MCF 10A (cell line): ENCODE data around the gene TCF4. TPM values are rescaled to one million over a fixed set of nuclear protein-coding genes. Genes with fewer than 3 reads are reported as not detected.

Experiments used
- BruUV-seq: library from RNA; stranded (reverse); fragments of 400-500 nt; replicated peaks from 2 replicates; lab custom pipeline; 2021; lab: Mats Ljungman, UMichigan
- CTCF ChIA-PET: fragments of 300-600 bp; sonication (Branson Sonifier 250); formaldehyde crosslinking; extraction: SDS; loops from one replicate; lab custom pipeline; 2021; ENCODE audit warnings: antibody characterized with exemption, inconsistent platforms; lab: Yijun Ruan, JAX
- POLR2A ChIA-PET: fragments of 300-600, 350-650 bp; sonication (Branson Sonifier 250); formaldehyde crosslinking; extraction: SDS; loops from one replicate; lab custom pipeline; 2020; ENCODE audit warnings: antibody characterized with exemption, inconsistent platforms; lab: Yijun Ruan, JAX
- DNase-seq: peaks from one replicate; pipeline ENCODE4 v3.0.0-alpha.2; 2018; ENCODE audit not compliant: unreplicated experiment
- H3K27ac Mint-ChIP-seq: one replicate; pipeline ENCODE4 v1.8.0; 2022; ENCODE audit warnings: mild to moderate bottlenecking, low read depth, mixed read lengths; ENCODE audit not compliant: unreplicated experiment
- H3K27me3 Mint-ChIP-seq: one replicate; pipeline ENCODE4 v1.8.0; 2022; ENCODE audit warnings: mixed read lengths; ENCODE audit not compliant: insufficient read depth, unreplicated experiment
- H3K36me3 Mint-ChIP-seq: one replicate; pipeline ENCODE4 v1.8.0; 2022; ENCODE audit warnings: mild to moderate bottlenecking, moderate library complexity, mixed read lengths; ENCODE audit not compliant: insufficient read depth, unreplicated experiment
- H3K4me1 Mint-ChIP-seq: one replicate; pipeline ENCODE4 v1.8.0; 2022; ENCODE audit warnings: mixed read lengths; ENCODE audit not compliant: insufficient read depth, unreplicated experiment
- H3K4me3 Mint-ChIP-seq: one replicate; pipeline ENCODE4 v1.8.0; 2022; ENCODE audit warnings: mild to moderate bottlenecking, moderate library complexity, mixed read lengths; ENCODE audit not compliant: unreplicated experiment
- H3K9me3 Mint-ChIP-seq: one replicate; pipeline ENCODE4 v1.8.0; 2022; ENCODE audit warnings: mixed read lengths; ENCODE audit not compliant: unreplicated experiment
- intact Hi-C: fragments of 100-400 bp; cut with micrococcal nuclease; formaldehyde crosslinking; loops from 2 replicates; pipeline ENCODE4 v1.14.1; 2022
- total RNA-seq: library from RNA; stranded (reverse); gene quantifications from 2 replicates; pipeline ENCODE4 v1.2.3, GENCODE V29; 2022
- TF ChIP-seq, protein P1 (sequence below): fragments of 200-600 bp; IDR thresholded peaks from one replicate; pipeline ENCODE4 v1.8.0; 2022; ENCODE audit warnings: antibody characterized with exemption, mild to moderate bottlenecking; ENCODE audit not compliant: unreplicated experiment

TCF4 gene
- total RNA-seq, 1 experiment from 2014 or later: 6.2 TPM

DNA sequence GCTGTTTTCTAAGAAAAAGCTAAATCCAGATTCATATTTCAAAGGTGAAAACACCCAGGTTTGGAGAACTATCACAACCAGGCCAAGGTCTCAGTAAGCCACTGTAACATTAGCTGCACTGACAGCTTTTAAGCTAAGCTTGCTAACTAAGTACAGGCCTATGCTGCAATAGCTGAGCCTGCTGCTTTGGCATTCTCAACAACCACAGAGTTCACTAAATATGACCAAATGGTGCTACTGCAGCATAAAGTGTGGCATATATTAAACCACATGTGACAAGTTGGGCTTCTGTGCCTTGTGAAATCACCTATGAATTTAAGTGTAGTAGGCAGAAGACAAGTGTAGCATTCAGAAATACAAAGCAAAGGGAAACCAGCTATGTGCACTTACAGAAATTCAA lies 206.7 kb downstream of the TCF4 start:
- Mint-ChIP-seq H3K9me3 (peaks cover 9% of the 10 kb centered on the region), H3K4me1 (no peaks in the 10 kb centered on the region), H3K4me3 (no peak overlapping the region), H3K27me3 (no peaks in the 10 kb centered on the region), H3K36me3 (no peaks in the 10 kb centered on the region), H3K27ac (no peak overlapping the region)
- intact Hi-C loops: no loop called here
- BruUV-seq: no TSS peak
- ChIA-PET POLR2A (no interaction called here), CTCF (interaction anchor here (0.7 to 0.8 kb wide), 2 partner anchors 496 to 971 kb away, joined by 3 read pairs; no protein-coding TSS in a partner anchor)
- no peak for DNase-seq
- TF ChIP-seq, protein P1, sequence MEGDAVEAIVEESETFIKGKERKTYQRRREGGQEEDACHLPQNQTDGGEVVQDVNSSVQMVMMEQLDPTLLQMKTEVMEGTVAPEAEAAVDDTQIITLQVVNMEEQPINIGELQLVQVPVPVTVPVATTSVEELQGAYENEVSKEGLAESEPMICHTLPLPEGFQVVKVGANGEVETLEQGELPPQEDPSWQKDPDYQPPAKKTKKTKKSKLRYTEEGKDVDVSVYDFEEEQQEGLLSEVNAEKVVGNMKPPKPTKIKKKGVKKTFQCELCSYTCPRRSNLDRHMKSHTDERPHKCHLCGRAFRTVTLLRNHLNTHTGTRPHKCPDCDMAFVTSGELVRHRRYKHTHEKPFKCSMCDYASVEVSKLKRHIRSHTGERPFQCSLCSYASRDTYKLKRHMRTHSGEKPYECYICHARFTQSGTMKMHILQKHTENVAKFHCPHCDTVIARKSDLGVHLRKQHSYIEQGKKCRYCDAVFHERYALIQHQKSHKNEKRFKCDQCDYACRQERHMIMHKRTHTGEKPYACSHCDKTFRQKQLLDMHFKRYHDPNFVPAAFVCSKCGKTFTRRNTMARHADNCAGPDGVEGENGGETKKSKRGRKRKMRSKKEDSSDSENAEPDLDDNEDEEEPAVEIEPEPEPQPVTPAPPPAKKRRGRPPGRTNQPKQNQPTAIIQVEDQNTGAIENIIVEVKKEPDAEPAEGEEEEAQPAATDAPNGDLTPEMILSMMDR: no peak

DNA sequence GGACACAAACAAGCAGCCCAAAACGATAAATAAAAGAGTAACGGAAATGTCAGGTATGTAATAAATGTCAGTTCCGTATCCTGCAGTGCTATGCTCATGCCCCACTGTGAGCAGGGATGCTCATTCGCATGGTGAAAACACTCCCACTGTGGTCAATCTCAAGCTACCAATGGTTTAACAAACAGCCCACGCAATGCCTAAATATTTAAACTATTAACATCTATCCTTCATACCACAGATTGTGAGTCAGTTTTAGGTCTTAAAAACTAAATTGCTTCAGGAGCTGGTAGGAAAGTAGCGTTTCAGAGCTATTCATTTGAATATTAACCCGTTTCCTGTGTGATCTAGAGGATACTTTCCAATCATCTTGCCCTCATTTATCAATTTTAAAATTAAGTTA lies 207.4 kb downstream of the TCF4 start:
- TF ChIP-seq, protein P1: no peak
- no peaks in the 10 kb centered on the region for H3K27me3 Mint-ChIP-seq
- no peak overlapping the region for H3K4me3 Mint-ChIP-seq
- peaks cover 9% of the 10 kb centered on the region for H3K9me3 Mint-ChIP-seq
- DNase-seq: no peak
- H3K36me3 Mint-ChIP-seq: no peaks in the 10 kb centered on the region
- POLR2A ChIA-PET: no interaction called here
- H3K27ac Mint-ChIP-seq: no peak overlapping the region
- intact Hi-C loops: no loop called here
- CTCF ChIA-PET: interaction anchor here (0.6 to 0.8 kb wide), 2 partner anchors 288 to 497 kb away, joined by 3 read pairs; no protein-coding TSS in a partner anchor
- no TSS peak for BruUV-seq
- no peaks in the 10 kb centered on the region for H3K4me1 Mint-ChIP-seq

DNA sequence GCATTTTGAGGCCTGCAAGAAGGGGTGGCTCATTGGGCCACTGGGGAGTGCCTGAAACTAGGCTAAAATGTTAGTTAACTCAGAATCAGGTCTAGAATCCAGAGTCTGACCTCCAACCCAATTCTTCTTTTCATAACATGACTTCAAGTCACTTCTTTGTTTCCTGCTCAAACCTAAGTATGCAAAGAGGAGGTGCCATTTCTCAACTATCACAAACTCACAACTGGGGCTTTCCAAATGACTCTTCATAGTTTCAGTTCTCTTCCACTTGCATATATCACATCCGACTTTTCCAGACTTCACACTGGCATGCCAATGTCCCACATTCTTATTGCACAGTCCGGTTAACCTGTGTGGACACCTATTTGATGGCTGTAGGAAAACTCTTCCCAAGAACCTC lies 211.6 kb downstream of the TCF4 start:
- no peak for DNase-seq
- CTCF ChIA-PET: no interaction called here
- no peaks in the 10 kb centered on the region for H3K9me3 Mint-ChIP-seq
- TF ChIP-seq, protein P1: no peak
- intact Hi-C loops: no loop called here
- H3K36me3 Mint-ChIP-seq: no peaks in the 10 kb centered on the region
- no peak overlapping the region for H3K27ac Mint-ChIP-seq
- no peaks in the 10 kb centered on the region for H3K4me1 Mint-ChIP-seq
- no peaks in the 10 kb centered on the region for H3K27me3 Mint-ChIP-seq
- H3K4me3 Mint-ChIP-seq: no peak overlapping the region
- no TSS peak for BruUV-seq
- POLR2A ChIA-PET: no interaction called here

DNA sequence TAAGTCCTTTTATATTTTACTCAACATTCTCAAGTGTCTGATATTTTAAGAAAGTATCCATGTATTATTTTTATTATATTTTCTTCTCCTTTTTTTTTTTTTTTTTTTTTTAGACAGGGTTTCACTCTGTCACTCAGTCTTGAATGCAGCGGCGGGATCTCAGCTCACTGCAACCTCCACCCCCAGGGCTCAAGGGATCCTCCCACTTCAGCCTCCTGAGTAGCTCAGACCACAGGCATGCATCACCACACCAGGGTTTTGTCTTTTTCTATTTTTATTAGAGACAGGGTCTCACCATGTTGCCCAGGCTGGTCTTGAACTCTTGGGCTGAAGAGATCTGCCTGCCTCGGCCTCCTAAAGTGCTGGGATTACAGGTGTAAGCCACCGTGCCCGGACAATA lies 212.1 kb downstream of the TCF4 start:
- TF ChIP-seq, protein P1: no peak
- intact Hi-C loops: no loop called here
- no peak overlapping the region for H3K4me3 Mint-ChIP-seq

More for the DNA sequence above, 212.1 kb downstream of the TCF4 start:
- CTCF ChIA-PET: no interaction called here
- Mint-ChIP-seq H3K9me3 (no peaks in the 10 kb centered on the region), H3K27ac (no peak overlapping the region), H3K4me1 (no peaks in the 10 kb centered on the region), H3K36me3 (no peaks in the 10 kb centered on the region), H3K27me3 (no peaks in the 10 kb centered on the region)
- POLR2A ChIA-PET: no interaction called here
- BruUV-seq: no TSS peak
- DNase-seq: no peak
